Rectal smooth muscle tissue (tissue), 1 donor: ENCODE results near the gene FXR2.
"Not testable (repeated sequence)": the region's sequence is repeated elsewhere in the genome, so short reads cannot be mapped to it uniquely, and the experiment has no call there.

Experiments used
- H3K27ac ChIP-seq: one replicate; pipeline ENCODE4 v1.7.0; 2013; ENCODE audit warnings: low read depth, low read length, inconsistent platforms
- H3K27me3 ChIP-seq: one replicate; pipeline ENCODE4 v1.7.0; 2013; ENCODE audit warnings: low read length; ENCODE audit not compliant: control insufficient read depth, insufficient read depth
- H3K36me3 ChIP-seq: one replicate; pipeline ENCODE4 v1.7.0; 2013; ENCODE audit warnings: low read length; ENCODE audit not compliant: control insufficient read depth, insufficient read depth
- H3K4me1 ChIP-seq: one replicate; pipeline ENCODE4 v1.7.0; 2013; ENCODE audit warnings: low read length; ENCODE audit not compliant: control insufficient read depth, insufficient read depth
- H3K4me3 ChIP-seq: one replicate; pipeline ENCODE4 v1.7.0; 2013; ENCODE audit warnings: low read length
- H3K9ac ChIP-seq: one replicate; pipeline ENCODE4 v1.7.0; 2013; ENCODE audit warnings: low read length

FXR2 gene

GRCh38 chr17:7623661-7624060 is 9.0 kb upstream of the FXR2 start:
- Histone ChIP-seq H3K4me3 (no peak overlapping the region), H3K9ac (no peak overlapping the region), H3K4me1 (peaks cover 3% of the 10 kb centered on the region), H3K27ac (no peak overlapping the region), H3K36me3 (no peaks in the 10 kb centered on the region), H3K27me3 (no peaks in the 10 kb centered on the region)

DNA sequence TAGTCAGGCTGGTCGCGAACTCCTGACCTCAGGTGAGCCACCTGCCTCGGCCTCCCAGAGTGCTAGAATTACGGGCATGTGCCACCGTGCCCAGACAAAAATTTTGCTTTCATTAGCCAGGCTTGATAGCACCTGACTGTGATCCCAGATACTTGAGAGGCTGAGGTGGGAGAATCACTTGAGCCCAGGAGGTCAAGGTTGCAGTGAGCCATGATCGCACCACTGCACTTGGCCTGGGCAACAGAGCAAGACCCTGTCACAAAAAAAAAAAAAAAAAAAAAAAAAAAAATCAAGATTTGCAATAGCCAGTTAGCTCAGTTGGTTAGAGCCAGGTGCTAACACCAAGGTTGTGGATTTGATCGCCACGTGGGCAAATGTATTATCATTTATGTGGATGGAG is 6.1 kb upstream of the FXR2 start:
- Histone ChIP-seq H3K4me3 (no peak overlapping the region), H3K4me1 (no peaks in the 10 kb centered on the region), H3K27me3 (no peaks in the 10 kb centered on the region), H3K27ac (no peak overlapping the region), H3K36me3 (no peaks in the 10 kb centered on the region), H3K9ac (no peak overlapping the region)

DNA sequence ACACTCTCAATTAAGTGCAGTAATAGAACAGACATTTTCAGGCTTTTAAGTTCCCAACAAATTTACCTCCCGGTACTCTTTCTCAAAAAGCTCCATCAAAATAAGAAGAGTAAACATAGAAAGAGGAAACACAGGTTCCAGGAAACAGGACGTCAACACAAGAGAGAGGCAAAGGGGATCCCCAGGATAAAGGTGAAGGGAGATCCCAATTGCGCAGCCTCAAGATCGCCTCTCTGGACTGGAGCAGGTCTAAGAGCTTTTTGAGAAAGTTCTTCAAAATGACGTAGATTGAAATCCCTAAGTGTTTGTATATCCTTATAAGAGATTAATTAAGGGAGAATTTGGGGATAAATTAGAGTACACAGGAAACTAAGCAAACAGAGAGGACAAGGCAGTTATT is 3.9 kb upstream of the FXR2 start:
- H3K4me1 ChIP-seq, result peaks cover 2% of the 10 kb centered on the region
- no peaks in the 10 kb centered on the region for H3K36me3 ChIP-seq
- no peak overlapping the region for H3K4me3 ChIP-seq
- H3K27ac ChIP-seq, result no peak overlapping the region
- H3K9ac ChIP-seq, result no peak overlapping the region
- no peaks in the 10 kb centered on the region for H3K27me3 ChIP-seq

DNA sequence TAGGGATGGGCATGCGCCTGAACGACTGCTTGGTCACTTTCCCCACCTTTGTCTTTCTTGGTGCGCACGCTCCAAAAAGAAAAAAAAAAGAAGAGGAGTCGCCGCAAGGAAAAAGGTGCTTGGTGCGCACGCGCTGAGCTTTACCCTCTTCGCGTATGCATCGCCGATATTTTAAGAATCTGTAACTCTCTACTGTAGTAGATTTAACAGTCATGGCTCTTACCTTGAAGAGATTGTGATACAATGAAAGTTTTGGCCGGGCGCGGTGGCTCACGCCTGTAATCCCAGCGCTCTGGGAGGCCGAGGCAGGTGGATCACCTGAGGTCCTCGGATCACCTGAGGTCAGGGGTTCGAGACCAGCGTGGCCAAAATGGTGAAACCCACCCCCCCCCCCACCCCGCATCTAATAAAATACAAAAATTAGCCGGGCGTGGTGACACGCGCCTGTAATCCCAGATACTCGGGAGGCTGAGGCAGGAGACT is 609 bp upstream of the FXR2 start:
- H3K36me3 ChIP-seq, result no peaks in the 10 kb centered on the region
- H3K4me3 ChIP-seq, result peak overlapping the region; percentile 61
- H3K9ac ChIP-seq, result no peak overlapping the region
- peaks cover 18% of the 10 kb centered on the region for H3K4me1 ChIP-seq
- peak overlapping the region; percentile 77 for H3K27ac ChIP-seq
- H3K27me3 ChIP-seq, result no peaks in the 10 kb centered on the region

GRCh38 chr17:7613769-7614424 is 800 bp downstream of the FXR2 start:
- peak overlapping the region; percentile 93 for H3K4me3 ChIP-seq
- H3K36me3 ChIP-seq, result no peaks in the 10 kb centered on the region
- H3K4me1 ChIP-seq, result peaks cover 18% of the 10 kb centered on the region
- H3K27me3 ChIP-seq, result no peaks in the 10 kb centered on the region
- H3K27ac ChIP-seq, result peak overlapping the region; percentile 83
- H3K9ac ChIP-seq, result peak overlapping the region; percentile 77

DNA sequence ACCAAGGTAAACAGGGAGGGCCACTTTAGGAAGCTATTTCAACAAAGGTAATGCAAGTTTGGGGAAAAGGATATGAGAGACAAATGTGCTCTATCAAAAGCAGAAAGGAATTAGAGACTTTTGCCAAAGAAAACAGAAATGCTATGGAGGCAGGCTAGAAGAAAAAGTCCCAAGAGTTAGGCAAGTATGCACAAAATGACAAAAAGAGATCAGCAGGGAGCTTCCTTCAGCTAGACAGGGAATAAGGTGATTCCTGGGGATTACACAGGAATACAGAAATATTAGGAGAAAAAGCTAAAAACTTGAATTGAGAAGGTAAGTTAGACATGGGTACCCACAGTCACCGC is 2.4 kb downstream of the FXR2 start:
- Histone ChIP-seq H3K27me3 (no peaks in the 10 kb centered on the region), H3K9ac (no peak overlapping the region), H3K4me3 (no peak overlapping the region), H3K36me3 (no peaks in the 10 kb centered on the region), H3K27ac (no peak overlapping the region), H3K4me1 (peaks cover 18% of the 10 kb centered on the region)

- Histone ChIP-seq H3K27me3 (no peaks in the 10 kb centered on the region), H3K9ac (no peak overlapping the region), H3K4me3 (no peak overlapping the region), H3K27ac (no peak overlapping the region), H3K4me1 (peaks cover 18% of the 10 kb centered on the region), H3K36me3 (no peaks in the 10 kb centered on the region)
These were observed 2.9 kb downstream of the FXR2 start for GRCh38 chr17:7611635-7612293.

- H3K27ac ChIP-seq, result no peak overlapping the region
- H3K4me1 ChIP-seq, result peaks cover 18% of the 10 kb centered on the region
- no peaks in the 10 kb centered on the region for H3K27me3 ChIP-seq
- no peak overlapping the region for H3K9ac ChIP-seq
- no peaks in the 10 kb centered on the region for H3K36me3 ChIP-seq
- H3K4me3 ChIP-seq, result no peak overlapping the region
These were observed 4.1 kb downstream of the FXR2 start for GRCh38 chr17:7610641-7611040.

DNA sequence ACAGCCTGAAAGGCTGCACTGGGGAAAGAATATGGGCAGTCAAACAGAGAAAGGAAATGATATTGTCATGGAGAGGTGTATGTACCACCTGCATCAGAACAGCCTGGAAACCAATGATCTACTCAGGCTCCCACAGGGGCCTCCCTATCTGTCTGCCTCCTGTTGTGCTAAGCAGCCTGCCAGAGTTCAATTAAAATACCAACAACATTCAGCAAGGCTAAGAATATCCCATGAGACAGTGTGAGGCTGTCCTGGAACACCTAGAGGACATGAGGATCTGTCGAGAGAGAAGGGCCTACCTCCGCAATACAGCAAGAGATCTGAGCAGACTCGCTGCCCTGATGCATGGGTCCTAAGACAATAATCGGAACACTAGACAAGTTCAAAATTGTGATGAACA is 8.4 kb downstream of the FXR2 start:
- no peak overlapping the region for H3K27ac ChIP-seq
- no peak overlapping the region for H3K9ac ChIP-seq
- no peaks in the 10 kb centered on the region for H3K4me1 ChIP-seq
- peaks cover 19% of the 10 kb centered on the region for H3K36me3 ChIP-seq
- no peak overlapping the region for H3K4me3 ChIP-seq
- H3K27me3 ChIP-seq, result no peaks in the 10 kb centered on the region

DNA sequence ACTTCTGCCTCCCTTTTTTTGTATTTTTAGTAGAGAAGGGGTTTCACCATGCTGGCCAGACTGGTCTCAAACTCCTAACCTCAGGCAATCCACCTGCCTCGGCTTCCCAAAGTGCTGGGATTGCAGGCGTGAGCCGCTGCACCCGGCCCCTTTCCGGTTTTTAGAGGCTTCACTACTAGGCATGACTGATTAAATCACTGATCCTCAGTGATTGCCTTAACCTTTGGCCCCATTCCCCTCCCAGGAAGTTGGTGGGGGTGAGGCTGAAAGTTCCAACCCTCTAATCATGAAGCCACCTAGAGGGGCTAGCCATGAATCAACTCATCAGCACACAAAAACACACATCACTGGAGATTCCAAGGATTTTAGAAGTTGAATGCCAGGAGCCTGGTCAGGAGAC is 17.1 kb downstream of the FXR2 start:
- not testable (repeated sequence) for H3K9ac ChIP-seq, H3K4me3 ChIP-seq, H3K27me3 ChIP-seq, H3K27ac ChIP-seq, H3K4me1 ChIP-seq
- peaks cover 47% of the 10 kb centered on the region for H3K36me3 ChIP-seq

DNA sequence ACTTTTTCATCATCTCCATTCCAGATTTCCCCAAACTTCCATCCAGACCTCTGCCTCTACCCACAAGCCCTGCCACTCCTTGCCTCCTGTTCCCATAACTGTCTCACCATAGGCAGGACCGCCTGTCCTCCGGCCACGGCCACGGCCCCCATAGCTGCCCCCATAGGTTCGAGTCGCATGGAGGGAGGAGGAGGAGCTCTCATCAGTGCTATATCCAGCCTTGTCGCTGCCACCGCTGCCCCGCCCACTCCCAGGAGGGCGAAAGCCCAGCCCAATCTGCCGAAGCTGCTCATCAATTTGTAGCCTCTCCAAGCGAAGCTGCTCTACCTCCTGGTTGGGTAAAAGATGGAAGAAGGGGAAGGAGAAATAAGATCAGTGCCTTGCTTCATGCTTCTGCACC is 21.4 kb downstream of the FXR2 start:
- Histone ChIP-seq H3K9ac (no peak overlapping the region), H3K4me1 (peaks cover 7% of the 10 kb centered on the region), H3K27ac (no peak overlapping the region), H3K27me3 (no peaks in the 10 kb centered on the region), H3K4me3 (no peak overlapping the region), H3K36me3 (peaks cover 44% of the 10 kb centered on the region)

- Histone ChIP-seq H3K9ac (no peak overlapping the region), H3K4me1 (peaks cover 7% of the 10 kb centered on the region), H3K4me3 (no peak overlapping the region), H3K27me3 (no peaks in the 10 kb centered on the region), H3K27ac (no peak overlapping the region), H3K36me3 (peaks cover 44% of the 10 kb centered on the region)
These were observed 22.2 kb downstream of the FXR2 start for GRCh38 chr17:7592422-7593021.

DNA sequence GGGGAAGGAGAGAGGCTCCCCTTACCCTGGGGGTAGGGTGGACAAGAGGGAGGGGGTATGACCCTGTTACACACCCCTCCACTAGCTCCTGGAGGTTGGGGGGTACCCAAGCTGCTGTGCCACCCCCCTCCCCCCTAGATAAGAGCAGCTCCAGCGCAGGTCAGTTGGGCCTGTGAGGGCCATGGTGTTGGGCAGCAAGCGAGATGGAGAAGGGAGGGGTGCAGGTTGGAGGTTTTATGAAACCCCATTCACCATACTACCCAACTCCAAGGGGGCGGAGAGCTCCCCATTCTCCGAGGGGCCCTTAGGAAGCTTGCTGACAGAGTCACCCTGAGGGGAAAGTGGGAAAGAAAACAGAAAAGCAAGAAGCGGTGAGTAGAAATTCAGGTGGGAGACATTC is 23.1 kb downstream of the FXR2 start:
- Histone ChIP-seq H3K27ac (no peak overlapping the region), H3K27me3 (no peaks in the 10 kb centered on the region), H3K36me3 (peaks cover 44% of the 10 kb centered on the region), H3K4me3 (no peak overlapping the region), H3K9ac (no peak overlapping the region), H3K4me1 (peaks cover 7% of the 10 kb centered on the region)
